GM19351 (cell line): ENCODE results near the gene RNLS.

Experiments used
- ATAC-seq: cut with Tn5 transposase; IDR thresholded peaks from one replicate; pipeline ENCODE4 v1.9.1; 2021; ENCODE audit warnings: mild to moderate bottlenecking, moderate library complexity; ENCODE audit not compliant: unreplicated experiment

RNLS gene

DNA sequence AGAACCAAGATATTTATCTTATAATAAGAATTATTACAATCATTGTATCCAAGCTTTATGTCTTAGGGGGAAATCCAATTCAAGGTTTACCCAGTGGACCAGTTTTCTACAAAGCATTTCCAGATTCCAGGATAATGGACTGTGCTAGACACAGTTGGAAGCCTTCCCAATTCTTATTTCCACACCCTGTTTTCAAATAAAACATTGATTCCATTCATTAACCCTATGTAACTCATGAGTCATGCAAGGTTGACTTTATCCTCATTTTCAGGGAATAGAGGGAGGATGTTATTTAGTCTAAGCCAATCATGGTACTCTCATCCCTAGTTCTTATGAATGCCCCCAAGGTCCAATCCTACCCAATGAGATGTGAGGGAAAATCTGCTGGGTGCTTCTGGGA lies 145.7 kb downstream of the RNLS start:
- ATAC-seq = no peak

DNA sequence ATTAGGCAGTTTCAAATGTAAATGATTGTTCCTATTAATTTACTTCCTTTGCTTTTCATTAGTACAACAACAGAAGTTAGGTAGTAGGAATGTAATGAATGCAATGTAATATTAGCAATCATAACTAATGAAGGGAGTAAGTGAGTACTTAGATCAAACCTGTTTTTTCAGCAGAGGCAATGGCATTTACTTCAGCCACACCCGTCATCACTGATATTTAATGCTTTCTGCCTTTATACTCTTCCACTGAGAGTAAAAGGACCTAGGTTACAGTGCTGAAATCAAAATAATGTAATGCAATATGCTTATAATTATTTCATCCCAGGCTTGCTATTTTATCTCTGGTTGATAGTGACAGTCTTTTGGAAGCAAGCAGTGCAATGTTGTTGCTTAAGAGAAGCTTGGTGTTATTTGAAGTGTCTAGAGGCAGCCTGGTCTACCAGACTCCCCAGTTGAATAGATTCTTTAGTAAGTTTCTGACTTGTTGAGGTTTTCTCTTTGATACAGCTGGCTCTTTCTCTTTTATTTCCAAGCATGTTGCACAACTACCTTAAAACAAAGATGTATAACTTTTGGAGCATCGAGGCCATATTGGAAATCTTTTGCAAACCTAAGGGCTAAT lies 149.4 kb downstream of the RNLS start:
- ATAC-seq = no peak

DNA sequence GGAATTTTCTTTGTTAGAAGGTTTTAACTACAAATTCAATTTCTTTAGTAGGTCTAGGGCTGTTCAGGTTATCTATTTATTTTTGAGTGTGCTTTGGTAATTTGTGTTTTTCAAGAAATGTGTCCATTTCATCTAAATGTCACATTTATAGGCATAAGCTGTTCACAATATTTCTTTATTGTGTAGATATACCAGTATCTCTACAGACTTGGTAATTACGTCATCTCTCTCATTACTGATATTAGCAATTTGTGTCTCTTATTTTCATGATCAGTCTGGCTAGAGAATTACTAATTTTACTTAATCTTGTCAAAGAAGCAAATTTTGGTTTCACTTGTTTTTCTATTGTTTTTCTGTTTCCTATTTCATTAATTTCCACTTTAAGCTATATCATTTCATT lies 152.0 kb downstream of the RNLS start:
- ATAC-seq = no peak

DNA sequence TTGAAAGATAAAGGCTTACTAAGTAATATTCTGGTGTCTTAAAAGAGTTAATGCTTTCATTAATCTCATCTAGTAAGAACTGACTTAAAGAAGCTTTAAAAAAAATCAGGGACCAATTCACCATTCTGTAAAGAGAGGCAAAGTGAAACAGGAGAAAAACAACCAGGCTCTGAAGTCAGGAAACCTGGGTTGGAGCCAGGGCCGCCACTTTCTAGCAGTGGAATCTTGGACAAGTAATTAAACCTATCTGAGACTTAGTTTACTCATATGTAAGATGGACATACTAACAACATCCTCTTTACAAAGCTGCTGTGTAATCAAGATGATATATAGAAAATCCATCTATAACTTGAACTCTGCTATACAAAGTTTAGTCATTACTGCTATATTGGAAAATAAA lies 154.1 kb downstream of the RNLS start:
- no peak for ATAC-seq

DNA sequence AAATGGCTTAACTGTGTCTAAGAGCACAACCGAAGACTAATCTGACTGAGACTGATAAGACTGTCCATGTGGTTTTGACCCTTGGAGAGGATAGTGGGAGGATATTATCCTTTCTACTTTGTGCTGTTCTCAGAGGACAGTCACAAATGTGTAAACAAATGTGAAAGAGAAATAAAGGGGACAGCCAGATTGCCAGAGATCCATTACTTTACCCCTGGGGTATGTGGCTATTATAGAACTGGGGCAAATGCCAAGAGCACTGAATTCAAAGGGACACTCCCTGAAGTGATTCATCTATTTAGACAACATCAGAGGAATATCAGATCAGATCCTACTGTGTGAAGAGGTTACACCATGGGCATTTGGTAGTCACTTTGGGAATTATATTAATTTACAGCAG lies 154.7 kb downstream of the RNLS start:
- no peak for ATAC-seq

DNA sequence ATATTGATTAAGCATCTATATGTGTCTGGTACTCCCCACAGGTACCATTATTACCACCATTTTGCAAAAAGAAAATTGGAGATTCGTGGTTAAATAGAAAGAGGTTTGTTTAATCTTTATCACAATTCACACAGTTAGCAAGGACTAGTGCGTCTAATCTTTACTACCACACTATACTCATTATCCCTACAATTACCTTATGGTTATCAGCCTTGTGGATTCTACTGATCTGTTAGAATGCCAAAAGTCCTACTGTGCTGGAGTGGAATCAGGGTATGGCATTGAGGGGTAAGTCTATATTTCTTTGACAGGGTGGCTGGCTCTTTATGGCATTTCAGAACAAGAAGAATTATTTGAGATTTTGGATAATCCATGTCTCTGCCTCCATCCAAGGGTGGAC lies 156.1 kb downstream of the RNLS start:
- no peak for ATAC-seq

DNA sequence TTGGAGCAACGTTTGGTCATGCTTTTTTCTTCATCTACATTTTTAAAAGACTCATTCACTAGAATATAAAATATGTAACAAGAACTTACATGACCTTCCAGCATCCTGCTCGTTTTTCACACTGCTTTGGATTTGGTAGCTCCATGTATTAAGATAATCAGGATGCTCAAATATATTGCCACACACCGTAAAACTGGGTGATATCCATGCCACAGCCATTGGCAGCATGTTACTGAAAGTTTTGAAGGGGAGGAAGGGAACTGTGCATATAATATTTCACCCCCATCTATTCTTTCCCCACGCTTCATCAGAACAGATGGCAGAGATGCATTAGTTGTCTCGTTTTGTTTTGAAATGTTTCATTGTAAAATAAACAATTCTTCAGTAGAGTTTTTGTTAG lies 158.2 kb downstream of the RNLS start:
- no peak for ATAC-seq

DNA sequence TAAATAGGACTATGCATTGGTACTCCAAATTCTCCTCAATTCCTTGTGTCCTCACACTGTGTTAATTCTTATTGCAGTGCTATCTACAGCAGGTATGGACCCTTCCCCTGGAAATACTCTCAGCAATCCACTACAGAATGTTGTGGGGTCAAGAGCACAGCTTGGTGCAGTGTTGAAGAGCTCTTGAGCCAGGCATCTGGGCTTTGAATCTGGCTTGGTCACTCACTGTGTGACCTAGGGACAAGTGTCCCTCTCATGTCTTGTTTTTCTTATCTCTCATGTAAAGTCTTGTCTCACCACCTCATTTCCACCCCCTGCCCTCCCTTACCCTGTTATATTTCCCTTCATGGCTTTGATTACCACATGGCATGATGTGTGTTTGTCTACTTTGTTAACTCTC lies 159.4 kb downstream of the RNLS start:
- ATAC-seq = no peak

DNA sequence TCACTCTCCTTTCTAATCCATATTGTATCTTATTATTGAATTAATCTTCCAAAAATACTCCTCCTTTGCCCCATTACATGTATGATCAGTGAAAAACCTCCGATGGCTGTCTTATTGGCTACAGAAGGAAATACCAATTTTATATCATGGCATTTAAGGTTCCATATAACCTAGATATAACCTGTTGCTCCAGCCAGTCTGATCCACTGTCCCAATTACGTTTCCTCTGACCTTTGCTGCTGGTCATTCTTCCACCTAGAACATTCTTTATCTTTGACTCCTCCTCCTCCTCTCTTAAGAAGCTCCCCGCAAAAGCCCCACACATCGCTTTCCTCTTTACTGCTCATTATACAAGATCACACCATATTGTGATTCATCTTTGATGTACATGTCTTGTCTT lies 161.5 kb downstream of the RNLS start:
- no peak for ATAC-seq

DNA sequence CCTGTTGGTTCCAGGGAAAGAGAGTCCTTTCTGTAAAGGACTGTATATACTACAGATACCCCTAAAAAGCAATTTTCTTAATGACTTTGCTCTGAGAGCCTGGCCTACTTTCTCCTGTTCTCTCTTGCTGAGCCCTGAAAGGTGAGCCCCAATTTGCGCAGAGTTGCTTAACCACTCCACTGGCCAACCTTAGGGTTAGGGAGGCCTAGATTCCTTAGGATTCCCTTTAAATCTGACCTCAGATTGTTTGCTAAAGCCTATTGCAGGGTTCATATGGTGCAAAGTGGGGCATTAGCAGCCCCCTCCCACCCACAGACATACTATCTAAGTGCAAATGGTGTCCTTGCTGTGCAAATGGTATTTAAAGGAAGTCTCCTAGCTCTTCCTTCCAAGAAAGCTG lies 164.2 kb downstream of the RNLS start:
- no peak for ATAC-seq

DNA sequence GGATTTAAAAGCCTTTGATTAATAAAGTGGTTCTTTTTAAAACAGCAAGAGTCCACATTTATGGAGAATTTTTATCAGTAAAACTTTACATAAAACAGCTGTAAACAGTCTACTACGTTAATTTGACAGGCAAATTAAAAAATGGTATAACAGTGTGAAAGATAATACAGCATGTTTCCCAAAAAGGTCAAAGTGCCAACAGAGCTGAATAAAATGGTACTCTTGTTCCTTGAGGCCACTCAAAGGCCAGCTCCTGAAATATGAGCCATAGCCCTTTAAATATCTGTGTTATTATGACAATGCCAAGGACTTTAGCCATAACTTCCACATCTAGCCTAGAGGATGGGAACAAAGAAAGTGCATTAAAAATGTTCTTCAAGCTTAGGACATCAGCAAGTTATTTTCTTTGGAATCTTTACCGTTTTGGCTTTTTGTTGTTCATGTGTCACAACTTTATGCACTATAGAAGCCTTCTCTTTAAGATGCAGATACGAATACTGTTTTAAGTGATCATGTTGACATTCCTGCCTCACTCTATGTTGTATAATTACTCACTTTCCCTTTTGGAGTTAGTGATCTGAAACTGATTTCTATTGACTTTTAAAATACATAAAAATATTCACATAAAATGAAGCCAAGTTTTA lies 165.6 kb downstream of the RNLS start:
- ATAC-seq = no peak

DNA sequence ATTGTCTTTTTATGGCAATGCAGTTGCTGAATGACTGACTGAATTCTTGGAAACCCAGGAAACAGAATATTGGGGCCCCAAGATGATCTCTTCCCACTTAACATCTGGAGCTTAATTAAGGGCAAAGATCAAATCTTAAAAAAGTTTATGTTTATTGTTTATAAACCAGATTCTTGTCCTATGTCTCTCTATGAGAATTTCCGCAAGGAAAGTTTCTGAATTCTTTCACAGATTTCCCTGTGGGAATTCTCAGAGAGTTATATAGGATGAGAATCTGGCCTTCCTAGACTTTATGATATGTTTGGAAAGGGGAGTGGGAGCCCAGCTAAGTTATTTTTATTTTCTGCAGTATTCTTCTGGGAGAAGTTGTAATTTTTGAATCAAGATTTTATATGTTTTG lies 166.3 kb downstream of the RNLS start:
- ATAC-seq = no peak

DNA sequence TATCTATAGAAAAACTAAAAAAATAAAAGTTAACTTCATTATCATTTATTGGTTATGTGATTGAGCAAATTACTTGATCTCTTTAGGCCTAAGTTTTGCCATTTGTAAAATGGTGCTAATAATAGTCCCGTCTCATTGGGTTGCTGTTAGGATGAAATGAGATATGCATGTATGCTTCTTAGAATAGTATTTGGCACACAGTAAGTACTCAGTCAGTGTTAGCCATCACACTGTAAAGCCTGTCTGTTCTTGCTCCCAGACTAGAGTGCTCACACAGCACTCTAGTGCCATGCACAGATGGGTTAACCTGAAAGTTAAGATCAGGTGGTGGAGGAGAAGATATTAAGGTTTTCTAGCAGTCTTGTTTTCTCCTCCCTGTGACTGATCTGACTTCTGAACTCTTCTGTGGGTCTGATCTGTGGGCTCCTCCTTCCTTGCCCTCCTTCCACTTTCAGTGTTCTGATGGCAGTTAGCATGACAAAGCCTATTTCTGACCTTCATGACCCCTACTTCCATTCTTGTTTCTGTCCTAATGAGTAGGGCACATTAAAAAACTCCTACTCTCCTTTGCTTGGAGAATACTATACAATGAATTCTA lies 167.5 kb downstream of the RNLS start:
- ATAC-seq = no peak

DNA sequence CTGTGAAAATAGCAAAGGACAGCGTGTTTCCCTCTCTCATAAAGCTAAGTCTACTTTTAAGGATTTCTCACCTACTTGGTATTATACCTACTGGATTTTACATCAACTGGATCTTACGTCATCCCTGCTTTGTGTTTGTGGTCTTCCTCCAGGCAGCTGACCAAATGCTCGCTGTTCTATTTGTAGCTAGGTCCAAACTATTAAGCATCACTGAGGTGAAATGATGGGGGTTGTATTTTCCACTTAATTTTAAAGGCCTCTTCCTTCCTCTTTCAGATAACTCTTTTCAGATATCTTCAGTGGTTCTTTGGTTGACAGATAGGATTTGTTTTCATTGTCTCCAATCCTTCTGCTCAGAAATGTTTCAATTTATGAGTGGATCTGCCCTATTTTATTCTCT lies 169.7 kb downstream of the RNLS start:
- ATAC-seq = no peak

DNA sequence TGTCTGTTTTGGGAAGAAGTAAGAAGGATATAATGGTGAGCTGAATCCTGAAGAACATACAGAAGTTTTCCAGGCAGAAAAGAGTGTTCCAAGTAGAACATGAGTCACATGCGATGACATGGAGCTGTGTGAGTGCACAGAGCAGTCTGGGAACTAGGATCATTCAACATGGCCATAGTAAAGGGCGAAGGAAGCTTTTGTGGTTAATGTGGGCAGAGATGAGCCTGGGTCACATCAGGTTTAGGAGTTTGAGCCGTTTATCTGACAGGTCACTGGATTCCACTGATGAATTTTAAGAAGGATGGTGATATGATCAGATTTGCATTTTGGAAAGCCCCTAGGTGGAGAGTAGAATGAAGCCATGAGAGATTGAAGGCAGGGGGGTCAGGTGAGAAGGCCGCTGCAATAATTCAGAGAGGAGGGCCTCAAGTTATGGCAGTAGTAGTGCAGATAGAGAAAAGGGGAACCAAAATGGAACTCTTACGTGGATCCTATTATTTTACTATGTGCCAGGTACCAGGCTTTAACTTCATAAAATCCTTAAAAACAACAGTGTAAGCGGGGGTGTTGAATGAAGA lies 171.3 kb downstream of the RNLS start:
- no peak for ATAC-seq

DNA sequence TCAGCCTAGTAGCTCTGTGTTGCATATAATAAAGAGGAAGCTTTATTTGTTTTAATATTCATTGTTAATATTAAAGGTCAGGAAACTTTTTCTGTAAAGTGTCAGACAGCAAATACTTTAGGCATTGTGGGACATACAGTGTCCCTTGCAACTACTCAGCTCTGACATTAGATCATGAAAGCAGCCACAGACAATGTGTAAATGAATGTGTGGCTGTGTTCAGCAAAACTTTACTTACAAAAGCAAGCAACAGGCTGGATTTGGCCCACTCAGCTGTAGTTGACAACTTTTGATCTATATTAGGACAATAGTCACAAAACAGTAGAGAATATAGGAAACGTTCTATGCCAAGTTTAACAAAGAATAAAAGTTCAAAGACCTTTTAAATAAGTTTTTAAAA lies 173.3 kb downstream of the RNLS start:
- ATAC-seq = no peak

DNA sequence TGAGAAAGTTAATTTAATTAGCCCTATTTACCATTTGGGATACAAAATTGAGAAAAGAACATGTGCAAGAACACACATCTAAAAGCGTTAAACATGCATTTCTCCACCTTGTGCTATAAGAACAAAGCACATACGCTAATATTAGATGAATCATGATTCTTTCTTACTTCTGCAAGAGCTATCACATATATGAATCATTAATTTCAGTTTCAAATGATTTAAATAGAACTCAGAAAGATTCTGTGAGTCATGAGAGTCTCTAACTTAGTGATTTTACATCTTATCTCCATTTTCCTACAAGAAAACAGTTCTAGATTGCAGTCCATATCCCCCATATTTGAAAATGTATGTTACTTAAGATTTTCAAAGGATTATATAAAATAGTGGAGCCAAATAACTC lies 173.9 kb downstream of the RNLS start:
- peak; percentile 66 for ATAC-seq

DNA sequence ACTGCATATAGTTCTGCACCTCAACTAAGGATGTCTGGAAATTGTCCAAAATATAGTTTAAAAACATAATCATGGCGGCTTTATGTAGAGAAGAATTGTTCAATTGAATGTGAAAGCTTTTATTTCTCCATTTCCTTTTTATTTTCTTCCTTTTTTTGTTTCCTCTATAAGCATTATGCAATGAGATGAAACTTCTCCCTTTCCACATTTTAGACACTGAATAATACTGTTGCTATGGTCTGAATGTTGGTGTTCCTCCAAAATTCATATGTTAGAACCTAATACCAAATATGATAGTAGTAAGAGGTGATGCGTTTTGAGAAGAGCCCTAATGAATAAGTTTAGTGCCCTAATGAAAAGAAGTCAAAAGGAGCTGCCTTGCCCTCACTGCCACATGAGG lies 175.0 kb downstream of the RNLS start:
- ATAC-seq = no peak

DNA sequence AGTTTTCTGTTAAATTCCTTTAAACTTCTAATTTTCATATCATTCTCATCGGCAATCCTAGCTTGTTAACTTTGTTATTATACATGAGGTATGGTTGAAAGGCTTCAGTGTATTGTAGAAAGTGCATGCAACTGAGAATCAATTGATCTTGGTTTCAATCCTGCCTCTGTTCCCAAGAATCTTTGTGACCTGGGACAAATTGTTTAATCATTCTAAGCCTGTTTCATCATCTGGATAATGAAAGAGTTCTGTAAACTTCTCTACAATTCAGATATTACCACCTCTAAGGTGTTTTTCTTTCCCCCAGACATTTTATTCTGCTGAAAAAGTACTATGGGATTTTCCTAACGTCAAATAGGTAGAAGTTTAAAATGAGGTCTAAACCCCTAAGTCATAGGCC lies 179.0 kb downstream of the RNLS start:
- ATAC-seq = no peak

DNA sequence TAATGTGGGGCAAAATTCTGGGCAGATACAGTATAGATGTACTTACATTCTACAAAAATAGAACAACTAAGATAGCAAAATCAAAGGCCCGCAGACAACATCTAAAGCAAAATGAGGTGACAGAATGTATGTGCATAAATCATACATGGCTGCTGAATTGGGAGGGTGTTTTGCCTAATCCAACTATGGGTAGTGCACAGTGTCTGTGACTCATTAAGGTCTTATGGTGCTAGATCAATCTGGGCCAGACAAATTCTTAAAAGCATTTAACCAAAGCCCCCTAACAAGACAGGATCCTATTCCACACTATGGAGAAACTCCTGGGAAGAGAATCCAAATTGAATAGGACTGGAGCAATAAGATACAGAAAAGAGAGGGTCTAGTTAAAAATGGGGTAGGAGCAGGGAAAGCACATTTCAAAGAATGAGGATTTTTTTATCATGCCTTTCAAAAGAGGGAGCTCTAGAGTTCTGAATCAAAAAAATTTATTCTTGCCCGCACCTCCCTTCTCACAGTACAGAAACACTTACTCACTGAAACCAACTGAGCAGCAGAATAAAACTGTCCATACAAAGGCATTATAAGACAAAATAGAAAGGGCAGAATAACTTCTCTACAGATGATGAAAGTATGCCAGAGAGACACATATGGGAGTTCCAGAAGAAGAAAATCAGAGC lies 181.3 kb downstream of the RNLS start:
- no peak for ATAC-seq

DNA sequence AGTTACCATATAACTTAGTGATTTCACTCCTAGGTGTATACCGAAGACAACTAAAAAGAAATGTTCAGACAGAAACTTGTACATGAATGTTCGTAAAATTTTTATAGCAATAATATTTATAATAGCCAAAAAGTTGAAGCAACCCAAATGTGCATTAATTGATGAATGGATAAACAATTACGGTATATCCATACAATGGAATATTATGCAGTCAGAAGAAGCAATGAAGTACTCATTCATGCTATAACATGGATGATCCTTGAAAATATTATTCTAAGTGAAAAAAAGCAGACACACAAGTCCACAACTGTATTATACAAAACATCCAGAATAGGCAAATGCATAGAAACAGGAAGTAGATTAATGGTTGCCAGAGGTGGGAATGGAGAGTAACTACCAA lies 183.9 kb downstream of the RNLS start:
- ATAC-seq = no peak

DNA sequence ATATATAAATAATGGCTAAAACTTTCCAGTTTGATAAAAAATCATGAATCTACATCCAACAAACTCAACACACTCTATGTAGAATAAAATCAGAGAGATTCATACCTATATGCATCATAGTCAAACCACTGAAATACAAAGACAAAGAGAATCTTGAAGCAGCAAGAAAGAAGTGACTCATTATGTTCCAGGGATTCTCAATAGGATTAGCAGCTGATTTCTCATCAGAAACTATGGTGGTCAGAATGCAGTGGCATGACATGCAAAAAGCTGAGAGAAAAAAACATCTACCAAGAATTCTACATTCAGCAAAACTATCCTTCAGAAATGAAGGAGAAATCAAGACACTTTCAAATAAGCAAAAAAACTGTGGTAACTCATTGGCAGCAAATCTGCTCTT lies 187.4 kb downstream of the RNLS start:
- ATAC-seq = no peak
